ENCODE data around the gene GLRA1. TPM values are rescaled to one million over a fixed set of nuclear protein-coding genes. Genes with fewer than 3 reads are reported as not detected.

Gene GLRA1
- total and polyA plus RNA-seq, 2 of the 4 experiments (the other 2 are of a cell fraction), result not detected

- ATAC-seq (ENCODE audit: low read depth) (no peak), DNase-seq (no peak)
- Histone ChIP-seq H3K4me1 (ENCODE audit: control insufficient read depth, insufficient read depth, low read length) (no peaks in the 10 kb centered on the region), H3K9me3 (ENCODE audit: control insufficient read depth, insufficient read depth, low read length) (no peaks in the 10 kb centered on the region), H3K23ac (ENCODE audit: low read depth, low read length) (no peak overlapping the region), H2BK20ac (ENCODE audit: low read depth, low read length) (no peak overlapping the region), H2AK9ac (replicated peaks; ENCODE audit: low read depth, low read length, poor library complexity) (no peak overlapping the region), H3K9ac (ENCODE audit: low read depth, low read length) (no peak overlapping the region), H3K56ac (ENCODE audit: extremely low read depth, insufficient read depth, low read length) (no peak overlapping the region), H3K4ac (ENCODE audit: low read depth, low read length) (no peak overlapping the region), H2AK5ac (ENCODE audit: low read depth, low read length) (no peak overlapping the region), H3K18ac (ENCODE audit: low read depth, low read length) (no peak overlapping the region), H4K20me1 (ENCODE audit: insufficient read depth, low read length) (no peaks in the 10 kb centered on the region), H4K91ac (ENCODE audit: insufficient read depth, low read depth, low read length) (no peak overlapping the region), H3K79me1 (ENCODE audit: low read depth in 1 of 2, low read length in 2 of 2) (no peaks in the 10 kb centered on the region), H3K27ac (ENCODE audit: insufficient read depth, low read length) (no peak overlapping the region), H3K27me3 (ENCODE audit: control insufficient read depth, insufficient read depth, low read length) (no peaks in the 10 kb centered on the region), H3K9me1 (ENCODE audit: insufficient read depth, low read length) (no peaks in the 10 kb centered on the region), H4K5ac (ENCODE audit: low read depth, low read length) (no peak overlapping the region), H4K8ac (ENCODE audit: low read depth in 2 of 2, low read length in 2 of 2) (no peak overlapping the region), H2AFZ (replicated peaks; ENCODE audit: low read length, poor library complexity) (no peak overlapping the region), H2BK120ac (ENCODE audit: low read depth, low read length) (no peak overlapping the region), H3K36me3 (ENCODE audit: control insufficient read depth, insufficient read depth, low read length) (no peaks in the 10 kb centered on the region), H2BK15ac (ENCODE audit: low read depth, low read length) (no peak overlapping the region), H2BK5ac (ENCODE audit: low read depth, low read length, poor library complexity, severe bottlenecking) (no peak overlapping the region), H3K4me2 (ENCODE audit: low read depth, low read length) (no peak overlapping the region), H3K4me3 (ENCODE audit: insufficient read depth, low read depth, low read length) (no peak overlapping the region), H3K14ac (replicated peaks; ENCODE audit: low read depth, low read length) (no peak overlapping the region)
- intact Hi-C loops (cut with micrococcal nuclease), result no loop called here
- BruUV-seq (replicated peaks), result no TSS peak
- dilution Hi-C loops (cut with HindIII; ENCODE audit: low sequenced_read_pairs, unreplicated experiment), result no loop called here
- no peak for TF ChIP-seq SMC3 (IDR thresholded peaks at IDR 0.05; ENCODE audit: low read depth, low read length)
- no peak for TF ChIP-seq MAZ (IDR thresholded peaks at IDR 0.05; ENCODE audit: borderline replicate concordance, low read depth, low read length)
- no peak for TF ChIP-seq MXI1 (IDR thresholded peaks at IDR 0.05; ENCODE audit: borderline replicate concordance, low read depth, low read length)
- no peak for TF ChIP-seq NFE2L2 (IDR thresholded peaks at IDR 0.05; ENCODE audit: low read depth, low read length)
- ChIA-PET POLR2A (ENCODE audit: unreplicated experiment) (no interaction called here), CTCF (no interaction called here)
- in situ Hi-C loops (cut with MboI; ENCODE audit: low sequenced_read_pairs), result no loop called here
- WGBS, 2 experiments (ENCODE audit: extremely low coverage in 2 of 2, insufficient read length in 1 of 2), result no CpG with 5 or more reads among the region's 2 CpGs
Observed at GRCh38 chr5:151870271-151870670, 54.4 kb downstream of the GLRA1 start.
